Measurements from ENCODE around the gene ALG2.
A peak's percentile ranks its signal among the peaks of the same experiment; 100 is the strongest.
"Not testable (repeated sequence)": the region's sequence is repeated elsewhere in the genome, so short reads cannot be mapped to it uniquely, and the experiment has no call there.

Gene ALG2

GRCh38 chr9:99199938-99200539 is 21.7 kb downstream of the ALG2 start:
- in situ Hi-C loops (cut with HindIII; ENCODE audit: low pct_ligation_motif_present, low pct_unique_long_range_greater_than_20kb, low sequenced_read_pairs), result no loop called here
- no peak for DNase-seq

GRCh38 chr9:99197987-99198386 is 23.8 kb downstream of the ALG2 start:
- DNase-seq, result no peak
- in situ Hi-C loops (cut with HindIII; ENCODE audit: low pct_ligation_motif_present, low pct_unique_long_range_greater_than_20kb, low sequenced_read_pairs), result no loop called here

- in situ Hi-C loops (cut with HindIII; ENCODE audit: low pct_ligation_motif_present, low pct_unique_long_range_greater_than_20kb, low sequenced_read_pairs), result no loop called here
- DNase-seq, result no peak
Observed at GRCh38 chr9:99197124-99197630, 24.6 kb downstream of the ALG2 start.

- in situ Hi-C loops (cut with HindIII; ENCODE audit: low pct_ligation_motif_present, low pct_unique_long_range_greater_than_20kb, low sequenced_read_pairs); DNase-seq: not testable (repeated sequence)
Observed at GRCh38 chr9:99196484-99196883, 25.3 kb downstream of the ALG2 start.

GRCh38 chr9:99193466-99193821 is 28.3 kb downstream of the ALG2 start:
- DNase-seq, result no peak
- in situ Hi-C loops (cut with HindIII; ENCODE audit: low pct_ligation_motif_present, low pct_unique_long_range_greater_than_20kb, low sequenced_read_pairs), result no loop called here

- peak; percentile 12 for DNase-seq
- in situ Hi-C loops (cut with HindIII; ENCODE audit: low pct_ligation_motif_present, low pct_unique_long_range_greater_than_20kb, low sequenced_read_pairs), result no loop called here
Observed at GRCh38 chr9:99192786-99193465, 28.8 kb downstream of the ALG2 start.

- DNase-seq, result no peak
- in situ Hi-C loops (cut with HindIII; ENCODE audit: low pct_ligation_motif_present, low pct_unique_long_range_greater_than_20kb, low sequenced_read_pairs), result no loop called here
Observed at GRCh38 chr9:99190597-99191283, 31.0 kb downstream of the ALG2 start.

- in situ Hi-C loops (cut with HindIII; ENCODE audit: low pct_ligation_motif_present, low pct_unique_long_range_greater_than_20kb, low sequenced_read_pairs), result no loop called here
Observed at GRCh38 chr9:99189887-99190596, 31.7 kb downstream of the ALG2 start.

GRCh38 chr9:99189186-99189585 is 32.6 kb downstream of the ALG2 start:
- in situ Hi-C loops (cut with HindIII; ENCODE audit: low pct_ligation_motif_present, low pct_unique_long_range_greater_than_20kb, low sequenced_read_pairs), result no loop called here
- no peak for DNase-seq

More at GRCh38 chr9:99189887-99190596, 31.7 kb downstream of the ALG2 start:
- no peak for DNase-seq

- no peak for DNase-seq
- in situ Hi-C loops (cut with HindIII; ENCODE audit: low pct_ligation_motif_present, low pct_unique_long_range_greater_than_20kb, low sequenced_read_pairs), result no loop called here
Observed at GRCh38 chr9:99187311-99187710, 34.4 kb downstream of the ALG2 start.

GRCh38 chr9:99185934-99186333 is 35.8 kb downstream of the ALG2 start:
- no peak for DNase-seq
- in situ Hi-C loops (cut with HindIII; ENCODE audit: low pct_ligation_motif_present, low pct_unique_long_range_greater_than_20kb, low sequenced_read_pairs), result no loop called here

- in situ Hi-C loops (cut with HindIII; ENCODE audit: low pct_ligation_motif_present, low pct_unique_long_range_greater_than_20kb, low sequenced_read_pairs), result no loop called here
- DNase-seq, result no peak
Observed at GRCh38 chr9:99185348-99185632, 36.5 kb downstream of the ALG2 start.

GRCh38 chr9:99184475-99185347 is 37.0 kb downstream of the ALG2 start:
- peak; percentile 80 for DNase-seq
- in situ Hi-C loops (cut with HindIII; ENCODE audit: low pct_ligation_motif_present, low pct_unique_long_range_greater_than_20kb, low sequenced_read_pairs), result no loop called here

GRCh38 chr9:99184110-99184474 is 37.6 kb downstream of the ALG2 start:
- in situ Hi-C loops (cut with HindIII; ENCODE audit: low pct_ligation_motif_present, low pct_unique_long_range_greater_than_20kb, low sequenced_read_pairs), result no loop called here
- no peak for DNase-seq

GRCh38 chr9:99183616-99184015 is 38.1 kb downstream of the ALG2 start:
- in situ Hi-C loops (cut with HindIII; ENCODE audit: low pct_ligation_motif_present, low pct_unique_long_range_greater_than_20kb, low sequenced_read_pairs), result no loop called here
- DNase-seq, result no peak

GRCh38 chr9:99182356-99182755 is 39.4 kb downstream of the ALG2 start:
- in situ Hi-C loops (cut with HindIII; ENCODE audit: low pct_ligation_motif_present, low pct_unique_long_range_greater_than_20kb, low sequenced_read_pairs), result no loop called here
- DNase-seq, result no peak

- in situ Hi-C loops (cut with HindIII; ENCODE audit: low pct_ligation_motif_present, low pct_unique_long_range_greater_than_20kb, low sequenced_read_pairs), result no loop called here
- no peak for DNase-seq
Observed at GRCh38 chr9:99181621-99182020, 40.1 kb downstream of the ALG2 start.

- in situ Hi-C loops (cut with HindIII; ENCODE audit: low pct_ligation_motif_present, low pct_unique_long_range_greater_than_20kb, low sequenced_read_pairs), result no loop called here
- no peak for DNase-seq
Observed at GRCh38 chr9:99181206-99181605, 40.5 kb downstream of the ALG2 start.

GRCh38 chr9:99180662-99181061 is 41.1 kb downstream of the ALG2 start:
- DNase-seq, result no peak
- in situ Hi-C loops (cut with HindIII; ENCODE audit: low pct_ligation_motif_present, low pct_unique_long_range_greater_than_20kb, low sequenced_read_pairs), result no loop called here
